ENCODE results near the gene ANGPTL7.

Gene ANGPTL7

GRCh38 chr1:11178021-11179015 lies 10.8 kb upstream of the ANGPTL7 start (continued):
- TF ChIP-seq ZNF10 (tag by site-specific recombination; IDR thresholded peaks at IDR 0.05) (peak; percentile 72; the same call in 1 of the 2 replicates), ZNF146 (tag by site-specific recombination; IDR thresholded peaks at IDR 0.05) (peak; percentile 29; the same call in 1 of the 2 replicates), ZBTB49 (tag by site-specific recombination; IDR thresholded peaks at IDR 0.05; ENCODE audit: low read depth) (0 out of 2 replicates have a peak, but pooled peaks have one; percentile 45), ZNF707 (tag by site-specific recombination; IDR thresholded peaks at IDR 0.05) (no peak), MZF1 (tag by site-specific recombination; IDR thresholded peaks at IDR 0.05; ENCODE audit: borderline replicate concordance) (peak; percentile 50; the same call in 1 of the 2 replicates), ZNF76 (tag by site-specific recombination; IDR thresholded peaks at IDR 0.05; ENCODE audit: borderline replicate concordance, low read depth) (peak; percentile 66; the same call in 1 of the 2 replicates), ZSCAN23 (tag by site-specific recombination; IDR thresholded peaks at IDR 0.05) (peak; percentile 92), SP2 (tag by site-specific recombination; IDR thresholded peaks at IDR 0.05) (peak; percentile 61), ZNF24 (tag by site-specific recombination; IDR thresholded peaks at IDR 0.05) (peak; percentile 95), ZSCAN16 (tag by site-specific recombination; IDR thresholded peaks at IDR 0.05) (0 out of 2 replicates have a peak, but pooled peaks have one; percentile 21), ZNF366 (tag by site-specific recombination; conservative IDR thresholded peaks at IDR 0.05) (peak; percentile 96), GLI4 (tag by site-specific recombination; IDR thresholded peaks at IDR 0.05) (no peak), KLF16 (tag by site-specific recombination; IDR thresholded peaks at IDR 0.05) (0 out of 2 replicates have a peak, but pooled peaks have one; percentile 37), ZNF23 (tag by site-specific recombination; IDR thresholded peaks at IDR 0.05; ENCODE audit: borderline replicate concordance) (no peak), KLF8 (tag by site-specific recombination; IDR thresholded peaks at IDR 0.05) (peak; percentile 84), ZNF555 (tag by site-specific recombination; conservative IDR thresholded peaks at IDR 0.05) (no peak), ZNF155 (tag by site-specific recombination; IDR thresholded peaks at IDR 0.05) (no peak), ZNF394 (tag by site-specific recombination; IDR thresholded peaks at IDR 0.05; ENCODE audit: borderline replicate concordance) (peak; percentile 89), HOXA7 (CRISPR knock-in tag; IDR thresholded peaks at IDR 0.05; ENCODE audit: borderline replicate concordance) (no peak), ZNF311 (tag by site-specific recombination; IDR thresholded peaks at IDR 0.05; ENCODE audit: borderline replicate concordance) (no peak), PRDM6 (tag by site-specific recombination; IDR thresholded peaks at IDR 0.05) (peak; percentile 99), PRDM10 (tag by site-specific recombination; IDR thresholded peaks at IDR 0.05) (0 out of 2 replicates have a peak, but pooled peaks have one; percentile 35), ZNF747 (tag by site-specific recombination; IDR thresholded peaks at IDR 0.05) (no peak), ZSCAN18 (tag by site-specific recombination; IDR thresholded peaks at IDR 0.05) (0 out of 2 replicates have a peak, but pooled peaks have one; percentile 59), IKZF3 (tag by site-specific recombination; IDR thresholded peaks at IDR 0.05) (peak; percentile 96), ZNF777 (tag by site-specific recombination; IDR thresholded peaks at IDR 0.05; ENCODE audit: borderline replicate concordance) (no peak)

All from HEK293 (cell line).